Superior temporal gyrus (tissue), 1 donor: ENCODE data around the gene MS4A8.
"Not testable (repeated sequence)": the region's sequence is repeated elsewhere in the genome, so short reads cannot be mapped to it uniquely, and the experiment has no call there.

Experiments used
- DNase-seq: peaks from one replicate; pipeline ENCODE4 v3.0.0-alpha.2; 2016; ENCODE audit errors: extremely low spot score

Gene MS4A8

DNA sequence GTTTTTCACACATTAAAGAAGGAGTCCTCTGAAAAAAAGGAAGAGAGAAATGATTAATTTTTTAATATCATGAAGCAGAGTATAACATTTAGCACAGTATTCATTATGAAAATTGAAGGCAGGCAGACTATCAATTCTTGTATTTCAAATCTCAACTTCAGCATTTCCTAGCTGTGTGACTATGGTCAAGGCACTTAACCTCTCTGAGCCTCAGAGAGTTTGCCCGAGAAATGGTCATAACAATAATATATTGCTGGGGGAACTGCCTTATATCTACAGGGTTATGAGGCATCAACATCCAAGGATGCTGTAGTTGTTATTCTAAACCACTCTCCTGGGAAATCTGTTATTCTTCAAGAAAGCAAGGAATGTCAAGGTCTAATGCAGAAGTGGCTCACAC, 26.2 kb downstream of the MS4A8 start:
- DNase-seq: no peak

DNA sequence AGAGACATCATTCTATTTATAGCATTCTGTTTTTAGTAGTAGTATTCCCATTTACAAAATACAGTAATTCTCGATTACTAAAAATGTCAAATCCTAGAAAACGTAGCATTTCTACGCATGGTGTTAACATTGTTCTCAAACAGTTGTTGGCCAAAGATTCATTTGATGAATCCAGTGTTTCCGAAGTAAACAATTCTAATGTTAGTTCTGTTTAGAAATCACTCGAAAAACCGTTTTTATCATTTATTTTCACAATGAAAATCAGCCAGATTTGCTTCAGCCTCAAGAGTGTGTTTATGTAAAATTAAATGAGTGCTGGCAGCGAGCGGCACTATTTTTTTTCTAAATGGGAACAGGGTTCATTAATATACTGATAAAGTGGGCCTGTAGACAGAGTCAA, 32.2 kb downstream of the MS4A8 start:
- no peak for DNase-seq

DNA sequence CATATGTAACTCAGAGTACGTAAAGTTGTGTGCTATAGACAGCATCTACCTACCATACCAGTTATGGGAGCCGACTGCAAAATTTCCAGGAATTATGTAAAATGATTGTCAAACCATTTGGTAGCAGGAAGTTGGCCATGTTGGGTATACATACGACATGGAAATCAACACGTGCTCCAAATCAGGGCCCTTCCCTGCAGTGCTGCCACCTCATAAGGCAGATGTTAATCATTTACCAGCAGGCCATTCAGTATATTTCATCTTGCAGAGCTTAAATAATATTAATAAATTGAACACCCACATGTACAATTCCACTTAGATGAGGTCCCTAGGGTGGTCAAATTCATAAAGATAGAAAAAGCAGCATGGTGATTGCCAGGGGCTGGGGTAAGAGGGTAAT, 34.9 kb downstream of the MS4A8 start:
- no peak for DNase-seq

DNA sequence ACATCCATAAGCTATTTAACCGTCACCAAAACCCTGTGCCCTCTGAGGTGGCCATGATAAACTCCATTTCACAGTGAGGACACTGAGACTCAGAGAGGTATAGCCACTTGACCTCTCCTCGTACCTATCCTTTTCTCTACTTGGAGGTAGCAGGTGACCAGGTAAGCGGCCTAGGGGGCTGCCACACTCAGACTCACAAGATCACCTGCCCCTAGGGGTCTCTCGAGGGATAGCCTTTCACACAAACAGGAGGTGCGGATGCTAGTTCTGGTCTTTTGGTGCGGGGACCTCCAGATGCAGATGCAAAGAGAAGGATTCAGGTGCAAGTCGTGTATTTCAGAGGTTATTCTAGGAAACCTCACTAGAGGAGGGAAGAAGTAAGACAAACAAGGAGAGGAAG, 39.7 kb downstream of the MS4A8 start:
- no peak for DNase-seq

DNA sequence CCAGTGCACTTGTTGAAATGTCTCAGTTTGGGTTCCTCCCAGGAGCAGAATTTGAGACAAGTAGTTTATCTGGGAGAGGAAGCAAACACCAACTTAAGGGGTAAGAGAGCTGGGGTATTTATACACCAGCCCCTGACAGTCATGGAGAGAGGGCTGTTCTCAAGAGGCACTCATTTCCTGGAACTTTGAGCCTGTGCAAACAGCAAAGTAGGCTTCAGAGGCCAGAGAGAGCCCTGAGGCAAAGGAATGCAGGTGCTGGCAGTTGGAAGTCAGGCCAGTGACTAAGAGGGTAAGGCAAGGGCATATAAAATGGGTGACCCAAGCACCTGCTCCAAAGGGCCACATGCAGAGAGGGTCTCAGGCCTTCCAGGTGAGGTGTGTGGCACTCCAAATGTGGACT, 41.2 kb downstream of the MS4A8 start:
- DNase-seq: no peak

DNA sequence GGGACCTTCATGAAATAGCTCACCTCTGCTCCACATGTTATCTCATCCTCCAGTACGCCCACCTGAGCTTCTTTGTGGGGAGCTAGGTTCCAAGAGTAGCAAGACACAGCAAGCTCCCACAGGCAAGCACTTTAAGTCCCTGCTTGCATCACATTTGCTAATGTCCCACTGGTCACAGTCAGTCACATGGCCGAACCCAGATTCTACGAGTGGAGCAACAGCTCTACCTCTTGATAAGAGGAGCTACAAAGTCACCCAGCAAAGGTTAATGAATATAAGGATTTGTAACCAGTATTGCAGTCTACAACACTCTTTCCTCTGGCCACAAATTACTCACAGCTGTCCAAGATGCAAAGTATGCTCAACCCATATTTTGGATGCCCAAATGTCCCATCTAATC, 42.0 kb downstream of the MS4A8 start:
- DNase-seq: no peak

DNA sequence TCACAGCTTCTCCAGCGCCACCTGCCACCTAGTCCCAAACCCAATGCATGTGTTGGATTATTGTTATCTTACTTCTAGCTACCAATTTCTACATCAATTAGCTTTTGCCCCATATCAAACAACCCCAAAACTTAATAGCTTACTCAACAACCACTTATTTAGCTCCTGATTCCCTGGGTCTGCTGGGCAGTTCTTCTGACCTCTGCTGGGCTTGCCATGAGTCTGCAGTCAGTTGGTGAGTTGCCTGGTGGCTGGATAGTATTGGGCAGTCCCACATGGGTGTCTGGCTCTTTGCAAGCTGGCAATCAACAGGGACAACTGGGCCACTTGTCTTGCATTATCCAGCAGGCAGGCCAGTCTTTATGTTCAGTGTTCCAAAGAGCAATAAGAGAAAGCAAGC, 43.6 kb downstream of the MS4A8 start:
- no peak for DNase-seq

DNA sequence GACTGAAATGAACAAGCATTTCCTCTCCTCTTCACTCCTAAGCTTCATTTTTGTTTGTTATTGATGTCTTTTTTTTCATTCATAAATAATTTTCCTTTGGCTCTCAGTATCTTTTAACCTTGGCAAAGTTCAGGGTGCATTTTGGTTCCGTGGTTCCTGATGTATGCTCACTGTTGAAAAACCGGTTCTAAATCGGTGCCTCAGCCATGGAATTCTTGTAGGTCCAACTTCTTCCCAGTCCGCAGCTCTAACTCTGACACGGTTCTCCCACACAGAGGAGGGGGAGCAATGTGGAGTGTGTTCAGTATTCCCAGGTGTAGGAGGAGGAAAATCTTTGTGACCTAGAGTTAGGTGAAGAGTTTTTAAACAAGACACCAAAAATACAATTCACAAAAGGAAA, 44.7 kb downstream of the MS4A8 start:
- no peak for DNase-seq

DNA sequence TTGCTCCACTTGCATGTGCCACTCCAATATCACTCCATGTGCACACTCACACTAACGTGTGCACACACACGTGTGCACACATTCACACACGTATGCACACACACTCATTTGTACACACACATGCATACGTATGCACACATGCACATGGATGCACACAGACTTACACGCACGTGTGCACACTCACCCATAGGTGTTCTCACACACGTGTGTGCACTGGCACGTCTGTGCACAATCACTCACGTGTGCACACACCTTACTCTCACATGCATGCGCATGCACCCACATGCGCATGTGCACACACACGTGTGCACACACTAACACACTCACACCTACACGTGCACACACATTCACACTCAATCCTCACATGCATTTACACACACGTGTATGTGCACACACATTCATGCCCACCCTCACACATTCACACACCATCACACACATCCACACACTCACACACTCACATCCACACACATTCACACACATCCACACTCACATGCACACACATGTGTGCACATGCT, 48.0 kb downstream of the MS4A8 start:
- no peak for DNase-seq

DNA sequence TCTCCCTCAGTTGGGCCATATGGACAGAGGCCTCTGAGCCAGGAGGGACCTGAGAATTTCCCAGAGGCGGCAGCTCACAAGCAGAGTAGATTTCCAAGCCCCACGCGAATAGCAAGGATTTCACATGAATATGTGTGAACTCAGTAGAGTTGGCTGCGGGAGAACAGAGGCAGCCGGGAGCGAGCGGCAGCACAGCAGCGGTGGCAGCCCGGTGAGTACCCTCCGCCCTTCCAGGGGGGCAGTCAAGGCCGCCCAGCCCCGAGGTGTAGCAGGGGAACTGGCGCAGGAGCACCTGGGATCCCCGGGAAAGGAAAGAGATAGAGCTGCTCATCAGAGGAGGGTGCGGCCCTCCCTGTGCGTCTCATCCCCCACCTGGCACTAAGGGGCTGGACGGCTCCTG, 48.8 kb downstream of the MS4A8 start:
- DNase-seq: no peak

DNA sequence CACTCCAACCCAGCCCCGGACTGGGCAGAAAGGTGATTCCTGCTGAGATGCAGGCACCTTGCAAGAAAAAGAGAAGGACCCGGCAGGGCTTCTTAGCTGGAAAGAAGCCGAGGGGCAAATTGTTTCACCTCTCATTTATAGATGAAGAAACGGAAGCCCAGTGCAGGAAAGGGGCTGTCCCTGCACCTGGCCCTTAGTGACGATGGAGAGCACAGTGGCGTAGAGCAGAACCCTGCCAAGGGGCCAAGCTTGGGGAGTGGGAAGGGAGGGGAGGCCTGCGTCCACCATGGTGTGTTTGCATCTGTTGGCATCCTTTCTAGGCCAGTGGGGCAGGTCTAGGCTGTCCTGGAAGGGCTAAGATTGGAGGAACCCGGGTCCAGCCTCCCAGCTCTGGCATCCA, 49.4 kb downstream of the MS4A8 start:
- DNase-seq: no peak

DNA sequence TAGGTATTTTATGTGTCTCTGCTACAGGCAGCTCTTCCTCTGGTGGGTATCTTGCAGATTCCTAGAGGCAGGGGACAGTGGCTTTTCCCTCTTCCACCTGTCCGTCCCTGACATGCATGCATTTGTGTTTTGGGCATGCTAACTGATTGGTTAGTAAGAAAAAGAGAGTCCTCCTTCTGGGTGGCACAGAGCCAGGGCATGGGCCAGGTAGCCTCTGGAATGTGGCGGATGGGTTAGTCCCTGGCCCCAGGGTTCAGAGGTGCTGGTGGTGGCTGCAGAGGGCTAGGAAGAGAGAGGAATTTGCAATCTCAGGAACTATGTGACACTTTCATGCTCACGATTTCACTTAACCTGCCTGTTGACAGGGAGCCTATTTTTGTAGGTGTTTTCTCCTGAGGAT, 51.5 kb downstream of the MS4A8 start:
- no peak for DNase-seq

DNA sequence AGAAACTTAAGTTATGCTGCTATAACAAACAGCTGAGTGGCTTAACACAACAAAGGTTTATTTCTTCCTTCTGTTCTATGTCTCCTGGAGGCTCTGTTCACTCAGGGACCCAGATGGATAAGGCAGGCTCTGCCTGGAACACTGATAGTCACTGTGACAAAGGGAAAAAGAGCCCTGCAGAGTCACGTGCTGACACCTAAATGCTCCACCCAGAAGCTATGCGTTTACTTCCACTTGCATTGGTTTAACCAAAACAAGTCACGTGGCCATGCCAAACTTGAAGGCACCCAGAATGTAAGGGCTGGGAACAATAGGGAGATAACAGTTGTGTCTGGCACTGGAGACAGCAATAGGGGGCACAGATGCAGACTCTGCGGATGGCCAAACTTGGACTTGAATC, 53.9 kb downstream of the MS4A8 start:
- DNase-seq: no peak

DNA sequence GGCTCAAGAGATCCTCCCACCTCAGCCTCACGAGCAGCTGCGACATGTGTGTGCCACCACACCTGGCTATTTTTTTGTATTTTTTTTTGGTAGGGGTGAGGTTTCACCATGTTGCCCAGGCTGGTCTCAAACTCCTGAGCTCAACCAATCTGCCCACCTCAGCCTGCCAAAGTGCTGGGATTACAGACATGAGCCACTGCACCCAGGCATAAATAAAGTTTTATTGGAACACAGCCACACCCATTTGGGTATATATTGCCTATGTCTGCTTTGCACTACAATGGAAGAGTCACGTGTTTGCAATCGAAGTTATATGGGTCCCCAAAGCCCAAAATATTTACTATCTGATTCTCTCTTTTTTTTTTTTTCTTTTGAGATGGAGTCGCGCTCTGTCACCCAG, 55.5 kb downstream of the MS4A8 start:
- no peak for DNase-seq

DNA sequence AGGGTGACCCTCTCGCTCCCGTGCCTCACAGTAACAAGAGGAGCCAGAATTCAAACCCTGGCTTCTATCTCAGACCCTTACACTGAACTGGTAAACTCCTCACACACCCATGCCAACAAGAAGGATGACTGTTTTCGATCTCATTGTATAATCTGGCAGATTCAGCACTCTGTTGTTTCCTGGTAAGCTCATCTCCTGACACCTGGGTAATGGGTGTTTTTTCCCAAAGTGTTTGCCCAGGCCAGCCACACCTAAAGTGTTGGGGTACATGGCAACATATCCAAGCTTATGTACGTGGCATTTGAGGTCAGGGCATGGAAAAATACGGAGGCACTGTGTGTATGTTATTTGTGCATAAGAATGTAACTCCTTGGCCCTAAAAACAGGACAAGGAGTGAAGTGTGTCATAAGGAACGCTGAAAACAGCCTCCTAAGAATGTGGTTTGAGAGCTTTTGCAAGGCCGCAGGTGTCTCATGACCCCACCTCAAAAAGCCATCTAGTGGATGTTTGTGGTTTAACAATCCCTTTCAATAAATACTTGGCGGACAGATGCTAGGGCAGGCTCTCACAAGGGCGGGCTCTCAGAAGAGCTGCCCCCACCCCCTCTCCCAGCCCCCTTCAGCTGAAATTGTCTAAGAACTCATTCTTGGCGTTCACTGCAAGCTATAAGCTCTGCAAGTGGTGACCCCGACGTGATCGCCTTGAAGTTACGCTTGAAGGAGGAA, 57.1 kb downstream of the MS4A8 start, which contains the start of gene MS4A15:
Gene MS4A15, plus strand, starts transcription at position 561 of the 726 bp plus-strand sequence. CDS start 6,867 bp downstream, outside the sequence.
- no peak for DNase-seq

DNA sequence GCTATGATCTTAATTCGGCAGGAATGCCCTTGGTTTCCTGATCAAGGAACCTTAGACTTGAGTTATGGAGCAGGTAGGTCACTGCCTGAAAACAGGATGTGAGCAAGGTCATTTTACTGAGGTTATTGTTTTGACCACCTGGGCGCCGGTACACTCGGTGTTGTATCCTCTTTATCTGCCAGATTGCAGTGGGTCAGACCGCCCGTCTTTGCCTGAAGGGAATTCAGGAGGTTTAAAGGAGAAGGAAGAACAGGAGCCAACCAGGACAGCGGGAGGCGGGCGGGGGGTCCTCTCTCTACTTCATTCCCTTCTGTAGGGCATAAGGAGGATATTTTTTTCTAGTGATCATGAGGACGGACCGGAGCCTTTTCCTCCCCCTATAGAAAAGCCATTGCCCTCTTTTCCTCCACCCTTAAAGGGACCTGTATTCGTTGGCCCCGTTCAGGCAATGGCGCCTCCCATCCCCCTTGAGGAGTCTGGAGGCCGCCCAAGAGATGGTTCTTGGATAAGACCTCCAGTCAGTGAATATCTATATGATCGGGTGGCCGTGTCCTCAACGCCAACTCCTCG, 57.9 kb downstream of the MS4A8 start:
- no peak for DNase-seq

DNA sequence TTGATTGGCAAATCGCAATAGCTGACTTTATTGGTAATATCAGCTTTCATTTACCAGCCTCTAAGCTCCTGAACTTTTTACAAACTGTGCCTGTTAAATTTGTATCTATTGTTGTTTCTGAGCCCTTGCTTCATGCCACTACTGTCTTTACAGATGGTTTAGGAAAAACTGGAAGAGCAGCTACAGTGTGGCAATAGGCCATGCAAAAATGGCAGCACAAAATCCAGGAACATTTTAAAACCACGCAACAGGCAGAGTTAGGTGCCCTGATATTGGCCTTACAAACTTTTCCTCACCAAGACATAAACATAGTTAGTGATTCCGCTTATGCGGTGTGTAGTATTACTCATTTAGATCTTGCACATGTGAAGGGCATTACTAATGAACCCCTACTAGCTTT, 59.3 kb downstream of the MS4A8 start:
- not testable (repeated sequence) for DNase-seq

DNA sequence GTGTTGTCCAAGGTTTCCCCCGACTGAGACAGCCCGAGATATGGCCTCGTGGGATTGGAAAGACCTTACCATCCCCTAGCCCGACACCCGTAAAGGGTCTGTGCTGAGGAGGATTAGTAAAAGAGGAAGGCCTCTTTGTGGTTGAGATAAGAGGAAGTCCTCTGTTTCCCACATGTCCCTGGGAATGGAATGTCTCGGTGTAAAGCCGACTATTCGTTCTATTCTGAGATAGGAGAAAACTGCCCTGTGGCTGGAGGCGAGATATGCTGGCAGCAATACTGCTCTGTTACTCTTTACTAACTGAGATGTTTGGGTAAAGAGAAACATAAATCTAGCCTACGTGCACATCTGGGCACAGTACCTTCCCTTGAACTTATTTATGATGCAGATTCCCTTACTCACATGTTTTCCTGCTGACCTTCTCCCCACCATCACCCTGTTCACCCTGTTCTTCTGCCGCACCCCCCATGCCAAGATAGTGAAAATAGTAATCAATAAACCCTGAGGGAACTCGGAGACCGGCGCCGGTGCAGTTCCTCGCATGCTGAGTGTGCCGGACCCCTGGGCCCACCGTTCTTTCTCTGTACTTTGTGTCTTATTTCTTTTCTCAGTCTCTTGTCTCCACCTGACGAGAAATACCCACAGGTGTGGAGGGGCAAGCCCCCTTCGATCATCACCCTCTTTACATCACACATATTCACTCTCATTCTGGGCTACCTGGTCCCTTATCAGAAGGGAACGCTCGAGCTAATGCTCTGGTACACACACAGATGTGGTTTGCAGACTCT, 60.2 kb downstream of the MS4A8 start:
- not testable (repeated sequence) for DNase-seq

DNA sequence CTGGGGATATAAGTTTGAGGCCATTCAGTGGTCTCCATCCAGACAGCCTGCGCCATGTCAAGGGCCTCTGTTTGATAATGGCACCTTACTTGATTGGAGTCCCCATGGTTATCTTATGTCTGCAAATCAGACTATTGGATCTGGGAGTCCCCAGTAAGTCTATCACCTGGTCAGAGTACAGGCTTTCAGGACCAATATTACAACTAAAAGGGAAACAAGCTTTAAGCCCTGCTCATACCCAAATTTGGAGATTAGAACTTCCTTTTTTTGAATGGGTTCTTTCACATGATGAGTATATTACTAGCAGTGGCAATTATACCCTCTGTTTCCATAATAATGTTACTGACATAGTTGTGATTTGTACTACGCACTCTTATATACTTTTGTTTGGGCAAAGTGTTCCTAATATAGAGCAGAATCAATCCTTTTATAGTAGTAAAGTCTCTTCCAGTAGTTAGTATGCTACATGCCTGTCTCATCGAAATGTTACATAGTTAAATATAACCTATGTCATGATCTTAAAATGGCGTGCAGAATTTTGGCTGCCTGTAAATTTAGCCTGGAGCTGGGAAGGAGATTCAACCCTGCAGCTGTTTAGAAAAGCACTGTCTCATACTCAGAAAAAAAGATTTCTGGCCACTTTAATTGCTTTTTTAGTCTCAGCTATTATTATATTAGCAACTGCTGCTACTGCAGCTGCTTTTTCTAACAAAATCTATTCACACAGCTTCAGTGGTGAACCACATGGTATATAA, 62.2 kb downstream of the MS4A8 start:
- peak; percentile 18 for DNase-seq

DNA sequence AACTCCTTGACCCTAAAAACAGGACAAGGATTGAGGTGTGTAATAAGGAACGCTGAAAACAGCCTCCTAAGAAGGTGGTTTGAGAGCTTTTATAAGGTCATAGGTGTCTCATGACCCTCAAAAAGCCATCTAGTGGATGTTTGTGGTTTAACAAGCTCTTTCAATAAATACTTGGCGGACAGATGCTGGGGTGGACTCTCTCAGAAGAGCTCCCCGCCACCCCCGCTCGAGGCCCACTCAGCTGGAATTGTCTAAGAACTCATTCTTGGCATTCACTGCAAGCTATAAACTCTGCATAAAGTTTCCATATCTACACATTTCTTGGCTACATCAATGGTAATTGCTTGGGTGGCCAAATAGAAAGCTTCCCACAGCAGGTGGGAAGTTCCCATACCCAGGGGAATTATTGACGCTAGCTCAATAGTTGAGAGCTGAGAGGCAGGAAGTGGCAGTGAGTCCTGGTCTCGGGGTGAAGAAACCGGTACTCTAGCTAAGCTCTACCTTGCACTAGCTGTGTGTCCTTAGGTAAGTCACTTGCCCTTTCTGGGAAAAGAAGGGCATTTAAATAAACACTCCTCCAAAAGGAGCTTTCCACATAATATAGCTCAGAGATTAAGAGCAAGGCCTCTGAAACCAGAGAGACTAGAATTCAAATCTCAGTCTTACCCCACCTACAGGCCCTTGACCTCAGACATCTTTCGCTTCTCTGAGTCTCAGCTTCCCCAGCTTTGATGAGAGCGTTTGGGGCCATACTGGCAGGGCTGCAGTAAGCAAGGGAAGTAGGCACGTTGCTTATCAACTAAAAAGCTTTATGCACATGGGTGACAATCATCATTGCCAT, 63.7 kb downstream of the MS4A8 start:
- no peak for DNase-seq
